KMS-11 (cell line): ENCODE measurements around the gene UEVLD.
A peak's percentile ranks its signal among the peaks of the same experiment; 100 is the strongest.

ENCODE experiments used
- H2AFZ ChIP-seq: fragments of 200-600 bp; sonication (generic); 2 replicates; pipeline ENCODE4 v1.6.1; 2016; ENCODE audit warnings: antibody characterized with exemption, mixed run types, low read depth
- H3K27ac ChIP-seq: fragments of 200-600 bp; sonication (generic); 2 replicates; pipeline ENCODE4 v1.6.1; 2016; ENCODE audit warnings: mild to moderate bottlenecking, mixed run types
- H3K27me3 ChIP-seq: fragments of 200-600 bp; sonication (generic); 2 replicates; pipeline ENCODE4 v1.6.1; 2017; ENCODE audit warnings: mild to moderate bottlenecking, low read depth, mixed run types, moderate library complexity; ENCODE audit not compliant: insufficient read depth
- H3K36me3 ChIP-seq: fragments of 200-600 bp; sonication (generic); 2 replicates; pipeline ENCODE4 v1.6.1; 2017; ENCODE audit warnings: mild to moderate bottlenecking, mixed run types; ENCODE audit not compliant: insufficient read depth
- H3K4me1 ChIP-seq: fragments of 200-600 bp; sonication (generic); 2 replicates; pipeline ENCODE4 v1.6.1; 2016; ENCODE audit warnings: mild to moderate bottlenecking, low read depth, mixed run types; ENCODE audit not compliant: poor library complexity, severe bottlenecking
- H3K4me2 ChIP-seq: fragments of 200-600 bp; sonication (generic); 2 replicates; pipeline ENCODE4 v1.7.0; 2016; ENCODE audit warnings: mild to moderate bottlenecking, mixed run types
- H3K4me3 ChIP-seq: fragments of 200-600 bp; sonication (generic); IDR thresholded peaks from 2 replicates; pipeline ENCODE4 v1.6.1; 2017; ENCODE audit warnings: low read depth, low read length, mixed read lengths; ENCODE audit not compliant: insufficient read depth
- H3K79me2 ChIP-seq: fragments of 200-600 bp; sonication (generic); 2 replicates; pipeline ENCODE4 v1.6.1; 2016; ENCODE audit warnings: low read depth, mixed run types; ENCODE audit not compliant: insufficient read depth
- H3K9ac ChIP-seq: fragments of 200-600 bp; sonication (generic); 2 replicates; pipeline ENCODE4 v1.6.1; 2016; ENCODE audit warnings: mild to moderate bottlenecking, mixed run types
- H4K20me1 ChIP-seq: fragments of 200-600 bp; sonication (generic); 2 replicates; pipeline ENCODE4 v1.6.1; 2016; ENCODE audit warnings: mild to moderate bottlenecking, mixed run types; ENCODE audit not compliant: insufficient read depth
- CTCF ChIP-seq: fragments of 200-600 bp; sonication (generic); conservative IDR thresholded peaks from 2 replicates; pipeline ENCODE4 v1.6.1; 2017; ENCODE audit warnings: low read depth, mild to moderate bottlenecking, antibody characterized with exemption, low read length, moderate library complexity, mixed read lengths

The UEVLD gene

GRCh38 chr11:18536209-18536608 lies 52.3 kb downstream of the UEVLD start:
- Histone ChIP-seq H3K27me3 (no peaks in the 10 kb centered on the region), H3K27ac (no peak overlapping the region), H3K4me3 (no peak overlapping the region), H3K36me3 (no peaks in the 10 kb centered on the region), H2AFZ (no peak overlapping the region), H4K20me1 (no peaks in the 10 kb centered on the region), H3K79me2 (no peaks in the 10 kb centered on the region), H3K4me2 (no peak overlapping the region), H3K4me1 (no peaks in the 10 kb centered on the region), H3K9ac (no peak overlapping the region)
- no peak for TF ChIP-seq CTCF

GRCh38 chr11:18534245-18534644 lies 54.3 kb downstream of the UEVLD start:
- H3K27me3 ChIP-seq = no peaks in the 10 kb centered on the region
- no peak overlapping the region for H2AFZ ChIP-seq
- no peaks in the 10 kb centered on the region for H4K20me1 ChIP-seq

GRCh38 chr11:18533365-18533764 lies 55.2 kb downstream of the UEVLD start:
- H2AFZ ChIP-seq = no peak overlapping the region
- no peaks in the 10 kb centered on the region for H4K20me1 ChIP-seq
- no peak overlapping the region for H3K4me3 ChIP-seq
- no peak for TF ChIP-seq CTCF
- peaks cover 4% of the 10 kb centered on the region for H3K4me1 ChIP-seq
- no peaks in the 10 kb centered on the region for H3K79me2 ChIP-seq
- no peaks in the 10 kb centered on the region for H3K27me3 ChIP-seq
- H3K4me2 ChIP-seq = no peak overlapping the region
- no peak overlapping the region for H3K27ac ChIP-seq
- no peak overlapping the region for H3K9ac ChIP-seq
- no peaks in the 10 kb centered on the region for H3K36me3 ChIP-seq

More at GRCh38 chr11:18534245-18534644, 54.3 kb downstream of the UEVLD start:
- Histone ChIP-seq H3K4me3 (no peak overlapping the region), H3K9ac (no peak overlapping the region), H3K4me2 (no peak overlapping the region), H3K4me1 (peaks cover 2% of the 10 kb centered on the region), H3K36me3 (no peaks in the 10 kb centered on the region), H3K27ac (no peak overlapping the region), H3K79me2 (no peaks in the 10 kb centered on the region)
- no peak for TF ChIP-seq CTCF

GRCh38 chr11:18527512-18527911 lies 61.0 kb downstream of the UEVLD start:
- Histone ChIP-seq H3K4me2 (peak overlapping the region; percentile 76), H3K27ac (peak overlapping the region; percentile 83; the same call in 1 of the 2 replicates), H3K79me2 (peaks cover 38% of the 10 kb centered on the region)

More at GRCh38 chr11:18527512-18527911, 61.0 kb downstream of the UEVLD start:
- Histone ChIP-seq H3K4me1 (peaks cover 16% of the 10 kb centered on the region), H3K27me3 (no peaks in the 10 kb centered on the region), H3K36me3 (no peaks in the 10 kb centered on the region), H2AFZ (peak overlapping the region; percentile 84), H4K20me1 (no peaks in the 10 kb centered on the region), H3K4me3 (no peak overlapping the region), H3K9ac (peak overlapping the region; percentile 86; the same call in 1 of the 2 replicates)
- no peak for TF ChIP-seq CTCF
